GM21360 (cell line): ENCODE data around the gene HIVEP3.

Experiments used
- ATAC-seq: cut with Tn5 transposase; IDR thresholded peaks from one replicate; pipeline ENCODE4 v1.9.1; 2021; ENCODE audit warnings: mild to moderate bottlenecking, moderate library complexity; ENCODE audit not compliant: unreplicated experiment

Gene HIVEP3

GRCh38 chr1:41816061-41816460 is 102.7 kb downstream of the HIVEP3 start:
- ATAC-seq = no peak

- no peak for ATAC-seq
These were observed 104.7 kb downstream of the HIVEP3 start for GRCh38 chr1:41813755-41814745.

- ATAC-seq = no peak
These were observed 105.5 kb downstream of the HIVEP3 start for GRCh38 chr1:41813226-41813625.

GRCh38 chr1:41812453-41812852 is 106.3 kb downstream of the HIVEP3 start:
- no peak for ATAC-seq

GRCh38 chr1:41812051-41812450 is 106.7 kb downstream of the HIVEP3 start:
- ATAC-seq = no peak

GRCh38 chr1:41811051-41811795 is 107.5 kb downstream of the HIVEP3 start:
- no peak for ATAC-seq

- ATAC-seq = no peak
These were observed 108.3 kb downstream of the HIVEP3 start for GRCh38 chr1:41810446-41810845.

GRCh38 chr1:41809692-41810091 is 109.0 kb downstream of the HIVEP3 start:
- ATAC-seq = no peak

GRCh38 chr1:41807390-41807789 is 111.3 kb downstream of the HIVEP3 start:
- no peak for ATAC-seq

GRCh38 chr1:41806472-41807155 is 112.1 kb downstream of the HIVEP3 start:
- peak; percentile 48 for ATAC-seq

GRCh38 chr1:41805771-41806471 is 112.8 kb downstream of the HIVEP3 start:
- ATAC-seq = no peak

GRCh38 chr1:41804176-41804575 is 114.5 kb downstream of the HIVEP3 start:
- no peak for ATAC-seq

GRCh38 chr1:41803656-41804055 is 115.1 kb downstream of the HIVEP3 start:
- no peak for ATAC-seq

GRCh38 chr1:41802532-41803501 is 115.9 kb downstream of the HIVEP3 start:
- ATAC-seq = no peak

- ATAC-seq = peak; percentile 58
These were observed 118.4 kb downstream of the HIVEP3 start for GRCh38 chr1:41800311-41800829.

GRCh38 chr1:41799723-41800122 is 119.0 kb downstream of the HIVEP3 start:
- no peak for ATAC-seq

- ATAC-seq = no peak
These were observed 119.5 kb downstream of the HIVEP3 start for GRCh38 chr1:41799205-41799604.

GRCh38 chr1:41795205-41795762 is 123.4 kb downstream of the HIVEP3 start:
- no peak for ATAC-seq

- no peak for ATAC-seq
These were observed 124.7 kb downstream of the HIVEP3 start for GRCh38 chr1:41794031-41794430.
